H1 (cell line): Measurements from ENCODE around the gene RELT. TPM values are rescaled to one million over a fixed set of nuclear protein-coding genes. Genes with fewer than 3 reads are reported as not detected.

Source experiments
- CTCF ChIA-PET: fragments of 300-600 bp; sonication (Branson Sonifier 250); formaldehyde crosslinking; loops from one replicate; lab custom pipeline; 2021; ENCODE audit not compliant: partially characterized antibody; lab: Charles Lee
- POLR2A ChIA-PET: fragments of 300-600 bp; sonication (Branson Sonifier 250); formaldehyde crosslinking; loops from one replicate; lab custom pipeline; 2021; ENCODE audit warnings: inconsistent platforms; ENCODE audit not compliant: partially characterized antibody; lab: Charles Lee
- DNase-seq, 2 experiments: peaks; one replicate each; pipeline versions ENCODE4 v3.0.0 to v3.0.0-alpha.2; 2010 to 2022; ENCODE audit warnings: low spot score in 2 of 2, low read depth in 1 of 2, mixed read lengths in 1 of 2
- FAIRE-seq: peaks from 2 replicates; lab custom pipeline; 2011; peaks lifted over from hg19 to GRCh38; lab: Jason Lieb, UNC
- H2AFZ ChIP-seq: 2 replicates; pipeline ENCODE4 v1.8.1; 2012; ENCODE audit warnings: low read length, inconsistent platforms
- H2AK5ac ChIP-seq: 2 replicates; pipeline ENCODE4 v1.6.1; 2013; ENCODE audit warnings: low read depth, low read length
- H2BK120ac ChIP-seq: replicated peaks from 2 replicates; pipeline ENCODE3; 2013; ENCODE audit warnings: low read depth, low read length, inconsistent platforms
- H2BK12ac ChIP-seq: 2 replicates; pipeline ENCODE4 v1.6.1; 2013; ENCODE audit warnings: low read depth, low read length
- H2BK15ac ChIP-seq: 2 replicates; pipeline ENCODE4 v1.6.1; 2013; ENCODE audit warnings: low read length
- H2BK20ac ChIP-seq: 2 replicates; pipeline ENCODE4 v1.6.1; 2013; ENCODE audit warnings: low read length
- H2BK5ac ChIP-seq: 2 replicates; pipeline ENCODE4 v1.6.1; 2013; ENCODE audit warnings: low read depth, low read length
- H3K14ac ChIP-seq: 2 replicates; pipeline ENCODE4 v1.6.1; 2013; ENCODE audit warnings: inconsistent platforms; ENCODE audit not compliant: insufficient read length
- H3K18ac ChIP-seq: 2 replicates; pipeline ENCODE4 v1.6.1; 2013; ENCODE audit warnings: low read length; ENCODE audit errors: extremely low read depth
- H3K23ac ChIP-seq: 2 replicates; pipeline ENCODE4 v1.6.1; 2013; ENCODE audit warnings: inconsistent platforms; ENCODE audit not compliant: insufficient read length
- H3K23me2 ChIP-seq: 2 replicates; pipeline ENCODE4 v1.6.1; 2013; ENCODE audit warnings: low read depth, low read length
- H3K27ac ChIP-seq: 2 replicates; pipeline ENCODE4 v1.6.1; 2011; ENCODE audit warnings: low read depth, low read length, inconsistent platforms
- H3K27me3 ChIP-seq, 4 experiments: replicated peaks in 1 of 4; 1 replicate in 1 of 4; 2 replicates in 3 of 4; pipeline versions ENCODE4 v1.6.1 to v1.8.1; 2011 to 2013; ENCODE audit warnings: low read length in 3 of 4, mild to moderate bottlenecking in 3 of 4, inconsistent platforms in 2 of 4, mixed read lengths in 2 of 4, moderate library complexity in 1 of 4; ENCODE audit not compliant: control insufficient read depth in 3 of 4, insufficient read depth in 3 of 4; ENCODE audit errors: extremely low read depth in 1 of 4
- H3K36me3 ChIP-seq, 4 experiments: 2 replicates each; pipeline versions ENCODE4 v1.6.1 to v1.8.1; 2011 to 2013; ENCODE audit warnings: mild to moderate bottlenecking in 4 of 4, low read length in 3 of 4, moderate library complexity in 2 of 4, control low read depth in 1 of 4, inconsistent platforms in 1 of 4; ENCODE audit not compliant: insufficient read depth in 4 of 4, control insufficient read depth in 2 of 4
- H3K4ac ChIP-seq: replicated peaks from 2 replicates; pipeline ENCODE3; 2013; ENCODE audit warnings: low read length, low read depth, mixed read lengths, inconsistent platforms; ENCODE audit not compliant: insufficient read length
- H3K4me1 ChIP-seq, 4 experiments: replicated peaks in 1 of 4; 1 replicate in 1 of 4; 2 replicates in 3 of 4; pipeline versions ENCODE4 v1.6.1 to v1.8.1; 2011 to 2013; ENCODE audit warnings: low read length in 3 of 4, inconsistent platforms in 2 of 4, mixed read lengths in 1 of 4; ENCODE audit not compliant: insufficient read depth in 4 of 4, control insufficient read depth in 3 of 4
- H3K4me2 ChIP-seq, 2 experiments: 2 replicates each; pipeline versions ENCODE4 v1.6.1 to v1.8.1; 2011 to 2013; ENCODE audit warnings: low read depth in 2 of 2, low read length in 2 of 2, control low read depth in 1 of 2, inconsistent platforms in 1 of 2, mild to moderate bottlenecking in 1 of 2; ENCODE audit not compliant: insufficient read depth in 1 of 2
- H3K4me3 ChIP-seq, 4 experiments: fragments of 200-600, 300-600 bp in 1 of 4; sonication (generic), shearing (Covaris generic), sonication (Bioruptor Twin) in 1 of 4; 2 replicates each; pipeline versions ENCODE4 v1.5.1 to v1.8.1; 2011 to 2016; ENCODE audit warnings: low read length in 4 of 4, low read depth in 3 of 4, control low read depth in 2 of 4, inconsistent platforms in 2 of 4, mild to moderate bottlenecking in 2 of 4, mixed read lengths in 1 of 4, moderate library complexity in 1 of 4; ENCODE audit not compliant: insufficient read depth in 2 of 4; ENCODE audit errors: extremely low read depth in 1 of 4
- H3K56ac ChIP-seq: replicated peaks from 2 replicates; pipeline ENCODE3; 2013; ENCODE audit warnings: low read depth, mild to moderate bottlenecking, mixed read lengths, low read length, inconsistent platforms; ENCODE audit not compliant: insufficient read length
- H3K79me1 ChIP-seq: 2 replicates; pipeline ENCODE4 v1.6.1; 2013; ENCODE audit warnings: low read depth, low read length, control low read depth
- H3K79me2 ChIP-seq, 2 experiments: 2 replicates each; pipeline versions ENCODE4 v1.6.1 to v1.8.1; 2012 to 2013; ENCODE audit warnings: low read length in 2 of 2, mild to moderate bottlenecking in 2 of 2, inconsistent platforms in 1 of 2; ENCODE audit not compliant: insufficient read depth in 2 of 2, control insufficient read depth in 1 of 2
- H3K9ac ChIP-seq, 4 experiments: replicated peaks in 1 of 4; 1 replicate in 1 of 4; 2 replicates in 3 of 4; pipeline versions ENCODE4 v1.6.1 to v1.8.1; 2011 to 2013; ENCODE audit warnings: low read depth in 3 of 4, low read length in 3 of 4, control low read depth in 2 of 4, mild to moderate bottlenecking in 2 of 4, moderate library complexity in 2 of 4, inconsistent platforms in 1 of 4; ENCODE audit errors: extremely low read depth in 1 of 4
- H3K9me3 ChIP-seq, 2 experiments: 2 replicates each; pipeline versions ENCODE4 v1.6.1 to v1.8.1; 2012 to 2013; ENCODE audit warnings: mild to moderate bottlenecking in 2 of 2, moderate library complexity in 2 of 2, control low read depth in 1 of 2, inconsistent platforms in 1 of 2, low read depth in 1 of 2, low read length in 1 of 2, mixed read lengths in 1 of 2; ENCODE audit not compliant: insufficient read depth in 2 of 2
- H4K20me1 ChIP-seq, 2 experiments: replicated peaks in 1 of 2; 2 replicates each; pipeline versions ENCODE3 to v1.8.1; 2011 to 2013; ENCODE audit warnings: inconsistent platforms in 2 of 2, low read length in 2 of 2, mild to moderate bottlenecking in 1 of 2; ENCODE audit not compliant: insufficient read depth in 2 of 2, control insufficient read depth in 1 of 2
- H4K5ac ChIP-seq: 2 replicates; pipeline ENCODE4 v1.6.1; 2013; ENCODE audit warnings: low read length, low read depth, mixed read lengths, inconsistent platforms; ENCODE audit not compliant: insufficient read length
- H4K8ac ChIP-seq: 2 replicates; pipeline ENCODE4 v1.8.0; 2013; ENCODE audit warnings: mild to moderate bottlenecking, moderate library complexity, low read length, inconsistent platforms; ENCODE audit not compliant: insufficient read depth; ENCODE audit errors: extremely low read depth
- H4K91ac ChIP-seq: replicated peaks from 2 replicates; pipeline ENCODE3; 2013; ENCODE audit warnings: low read length, mixed read lengths, inconsistent platforms; ENCODE audit not compliant: insufficient read length
- CEBPB ChIP-seq: IDR thresholded peaks from 2 replicates; pipeline ENCODE4 v1.6.1; 2012; ENCODE audit warnings: low read depth, low read length
- MAX ChIP-seq: IDR thresholded peaks from 2 replicates; pipeline ENCODE4 v1.6.1; 2012; ENCODE audit warnings: inconsistent platforms
- WGBS, 2 experiments: shearing (Covaris generic) in 1 of 2; methylation state at CpG; one replicate each; pipeline versions ENCODE4 v1.1.6 to v1.1.7; 2013 to 2015; ENCODE audit warnings: low lambda C conversion rate in 2 of 2, mixed read lengths in 2 of 2, inconsistent platforms in 1 of 2, low coverage in 1 of 2, missing lambda C conversion rate in 1 of 2; ENCODE audit not compliant: insufficient replicate concordance in 2 of 2, insufficient coverage in 1 of 2, insufficient read length in 1 of 2; ENCODE audit errors: extremely low coverage in 1 of 2, missing lambda C conversion rate in 1 of 2; 5-methylcytosine and 5-hydroxymethylcytosine counted together
- polyA plus RNA-seq, 7 experiments: library from polyadenylated mRNA; depleted of rRNA in 3 of 7; stranded (reverse) in 5 of 7; unstranded in 2 of 7; fragments of >200 nt in 5 of 7; fragments of 200-250 nt in 2 of 7; gene quantifications; 1 replicate in 5 of 7; 2 replicates in 1 of 7; 4 replicates in 1 of 7; pipeline versions ENCODE4 v1.2.1 to v1.2.3, GENCODE V29; 2011 to 2013; ENCODE audit warnings: missing spikeins in 2 of 7, mixed read lengths in 2 of 7
- total RNA-seq: library from RNA; stranded (reverse); fragmentation: NEBNext Ultra II Directional; extraction: Animal tissue kit (Norgen Biotek cat#: 25700); gene quantifications from 2 replicates; pipeline ENCODE4 v1.2.1, GENCODE V29; 2021

Gene RELT
- total and polyA plus RNA-seq, 2 of the 8 experiments (the other 6 are each of a cell fraction or from before 2014, with no cell fraction given), result 3.4 to 5.7 TPM

- Histone ChIP-seq H2BK20ac (no peak overlapping the region), H2BK5ac (no peak overlapping the region), H3K18ac (no peak overlapping the region), H3K9me3 (no peaks in the 10 kb centered on the region), H3K23me2 (peaks cover 3% of the 10 kb centered on the region), H2BK15ac (0 out of 2 replicates have a peak overlapping the region, but pooled peaks have one; percentile 31), H2AFZ (no peak overlapping the region), H3K56ac (no peak overlapping the region), H3K4me2 (no peak overlapping the region), H3K4me3 (no peak overlapping the region), H3K36me3 (no peaks in the 10 kb centered on the region), H4K8ac (no peak overlapping the region; the same call in 1 of the 2 replicates), H3K4me1 (peaks cover 0 to 9% (median 8%) of the 10 kb centered on the region in 4 experiments; a peak in 6 of 7 replicates), H3K27ac (no peak overlapping the region), H3K27me3 (peaks cover 7 to 26% (median 24%) of the 10 kb centered on the region in 4 experiments; a peak in 6 of 7 replicates), H2AK5ac (no peak overlapping the region), H3K14ac (no peak overlapping the region), H4K5ac (no peak overlapping the region), H4K20me1 (peaks cover 13 to 40% of the 10 kb centered on the region in 2 experiments), H4K91ac (no peak overlapping the region), H3K79me1 (peaks cover 5% of the 10 kb centered on the region; the same call in 1 of the 2 replicates), H3K4ac (no peak overlapping the region), H3K23ac (no peak overlapping the region), H3K79me2 (no peaks in the 10 kb centered on the region), H2BK120ac (no peak overlapping the region), H3K9ac (no peak overlapping the region), H2BK12ac (no peak overlapping the region)
- DNase-seq (no peak), FAIRE-seq (no peak)
- ChIA-PET CTCF (interaction anchor here (0.6 to 59.1 kb wide), 5 partner anchors 4 to 165 kb away, joined by 3 to 1456 read pairs (median 13); partner anchors contain the start of gene RELT), POLR2A (interaction anchor here (0.9 kb wide), 1 partner anchor 11 kb away, joined by 3 read pairs; no protein-coding TSS in a partner anchor)
- TF ChIP-seq MAX, result peak; percentile 41; the same call in 1 of the 2 replicates
- TF ChIP-seq CEBPB, result no peak
- WGBS, 2 experiments, result 73% methylated on average over 8 of the region's 10 CpGs; no CpG with 5 or more reads in 1 of the 2 experiments
These were observed 29.8 kb upstream of the RELT start for GRCh38 chr11:73346186-73346935.
